ENCODE data around the gene PCDHGA9. TPM values are rescaled to one million over a fixed set of nuclear protein-coding genes. Genes with fewer than 3 reads are reported as not detected.
A peak's percentile ranks its signal among the peaks of the same experiment; 100 is the strongest.

The PCDHGA9 gene
- total and polyA plus RNA-seq, 10 of the 15 experiments (the other 5 are each of a cell fraction or from before 2014, with no cell fraction given) = 0.08 to 0.63 (median 0.29) TPM; not detected in 2

- TF ChIP-seq, protein P1, sequence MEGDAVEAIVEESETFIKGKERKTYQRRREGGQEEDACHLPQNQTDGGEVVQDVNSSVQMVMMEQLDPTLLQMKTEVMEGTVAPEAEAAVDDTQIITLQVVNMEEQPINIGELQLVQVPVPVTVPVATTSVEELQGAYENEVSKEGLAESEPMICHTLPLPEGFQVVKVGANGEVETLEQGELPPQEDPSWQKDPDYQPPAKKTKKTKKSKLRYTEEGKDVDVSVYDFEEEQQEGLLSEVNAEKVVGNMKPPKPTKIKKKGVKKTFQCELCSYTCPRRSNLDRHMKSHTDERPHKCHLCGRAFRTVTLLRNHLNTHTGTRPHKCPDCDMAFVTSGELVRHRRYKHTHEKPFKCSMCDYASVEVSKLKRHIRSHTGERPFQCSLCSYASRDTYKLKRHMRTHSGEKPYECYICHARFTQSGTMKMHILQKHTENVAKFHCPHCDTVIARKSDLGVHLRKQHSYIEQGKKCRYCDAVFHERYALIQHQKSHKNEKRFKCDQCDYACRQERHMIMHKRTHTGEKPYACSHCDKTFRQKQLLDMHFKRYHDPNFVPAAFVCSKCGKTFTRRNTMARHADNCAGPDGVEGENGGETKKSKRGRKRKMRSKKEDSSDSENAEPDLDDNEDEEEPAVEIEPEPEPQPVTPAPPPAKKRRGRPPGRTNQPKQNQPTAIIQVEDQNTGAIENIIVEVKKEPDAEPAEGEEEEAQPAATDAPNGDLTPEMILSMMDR (IDR thresholded peaks at IDR 0.05 in 2 of 3, conservative IDR thresholded peaks at IDR 0.05 in 1 of 3; ENCODE audit: control insufficient read depth in 2 of 3, extremely low read depth in 1 of 3, insufficient read depth in 1 of 3, low read depth in 3 of 3, low read length in 3 of 3) = no peak
- TF ChIP-seq YY1 (IDR thresholded peaks at IDR 0.05; ENCODE audit: low read depth, low read length) (no peak), SREBF1 (IDR thresholded peaks at IDR 0.05; ENCODE audit: low read length) (no peak)
These were observed 45.6 kb upstream of the PCDHGA9 start (continued) for GRCh38 chr5:141356950-141357349.

DNA sequence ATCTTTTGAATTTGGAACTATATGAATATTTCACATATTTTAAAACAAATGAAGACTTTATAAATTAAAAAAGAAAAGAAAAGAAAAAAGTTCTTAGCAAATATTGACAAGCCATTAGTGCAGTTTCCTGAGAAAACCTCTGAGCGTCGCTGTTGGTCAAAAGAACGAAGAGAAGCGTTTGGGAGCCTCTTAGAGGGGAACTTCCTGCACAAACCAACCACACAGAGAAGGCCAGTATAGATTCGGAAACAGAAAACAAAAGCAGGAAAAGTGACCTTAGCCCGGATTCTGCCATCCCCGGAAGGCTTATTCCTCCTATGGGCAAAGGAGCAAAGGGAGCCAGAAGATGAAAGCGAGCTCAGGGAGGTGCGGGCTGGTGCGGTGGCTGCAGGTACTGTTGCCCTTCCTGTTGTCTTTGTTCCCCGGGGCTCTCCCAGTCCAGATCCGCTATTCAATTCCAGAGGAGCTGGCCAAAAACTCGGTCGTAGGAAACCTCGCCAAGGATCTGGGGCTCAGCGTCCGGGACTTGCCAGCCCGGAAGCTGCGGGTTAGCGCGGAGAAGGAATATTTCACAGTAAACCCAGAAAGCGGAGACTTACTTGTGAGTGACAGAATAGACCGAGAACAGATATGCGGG is 42.7 kb upstream of the PCDHGA9 start, which contains the start of gene PCDHGB2:
TSS of gene PCDHGB2 (plus strand) at position 205 of the 637 bp plus-strand sequence. CDS start at position 347, 142 bp downstream.
- CTCF ChIA-PET = interaction anchor here (0.6 to 1.4 kb wide), 5 partner anchors 10 to 204 kb away, joined by 3 to 4 read pairs (median 3); partner anchors contain the start of gene PCDHGB3
- BruUV-seq (replicated peaks) = no TSS peak
- Histone ChIP-seq H3K4me1 (ENCODE audit: control insufficient read depth, insufficient read depth, low read length) (no peaks in the 10 kb centered on the region), H4K20me1 (ENCODE audit: control insufficient read depth, insufficient read depth) (no peaks in the 10 kb centered on the region), H3K36me3 (ENCODE audit: control insufficient read depth in 2 of 2, insufficient read depth in 2 of 2, low read length in 1 of 2) (no peaks in the 10 kb centered on the region), H2AFZ (ENCODE audit: control insufficient read depth, low read depth, low read length) (no peak within 1 kb of the TSS), H3K4me3 (peak within 1 kb of the TSS; percentile 12), H3K9me3 (replicated peaks; ENCODE audit: control insufficient read depth, insufficient read depth, low read length) (peaks cover 6% of the 10 kb centered on the region; the same call in 2 of the 3 replicates), H3K27ac (ENCODE audit: control insufficient read depth, insufficient read depth) (no peak within 1 kb of the TSS), H3K9ac (ENCODE audit: control insufficient read depth, insufficient read depth, low read length) (no peak within 1 kb of the TSS), H3K4me2 (ENCODE audit: control insufficient read depth, insufficient read depth) (no peak within 1 kb of the TSS), H3K27me3 (replicated peaks in 1 of 2; ENCODE audit: control insufficient read depth in 2 of 2, insufficient read depth in 2 of 2, low read length in 1 of 2) (no peaks in the 10 kb centered on the region), H3K79me2 (ENCODE audit: control insufficient read depth, insufficient read depth, low read length) (no peaks in the 10 kb centered on the region)
- RAD21 ChIA-PET (ENCODE audit: unreplicated experiment) = no interaction called here
- DNase-seq (ENCODE audit: low read depth, low spot score) (no peak), ATAC-seq (peak; percentile 64), FAIRE-seq (no peak)
- in situ Hi-C loops (cut with MboI) (no loop called here), intact Hi-C loops (cut with micrococcal nuclease; ENCODE audit: unreplicated experiment) (no loop called here)
- POLR2A ChIA-PET = no interaction called here
- no peak for TF ChIP-seq YBX1 (IDR thresholded peaks at IDR 0.05)
- TF ChIP-seq CBX5 (IDR thresholded peaks at IDR 0.05; ENCODE audit: low read depth) = 0 out of 2 replicates have a peak, but pooled peaks have one; percentile 25
- peak; percentile 47; the same call in 1 of the 2 replicates for TF ChIP-seq RAD21 (IDR thresholded peaks at IDR 0.05; ENCODE audit: insufficient read depth, low read depth, low read length)
- TF ChIP-seq POU2F2 (IDR thresholded peaks at IDR 0.05; ENCODE audit: borderline replicate concordance, low read depth, low read length) = no peak
- TF ChIP-seq, protein P1 (IDR thresholded peaks at IDR 0.05 in 2 of 3, conservative IDR thresholded peaks at IDR 0.05 in 1 of 3; ENCODE audit: control insufficient read depth in 2 of 3, extremely low read depth in 1 of 3, insufficient read depth in 1 of 3, low read depth in 3 of 3, low read length in 3 of 3) = peak; percentile 7 to 53 (median 35); a peak in 4 of 6 replicates
- TF ChIP-seq GATAD2B (conservative IDR thresholded peaks at IDR 0.05; ENCODE audit: low read depth) = no peak
- TF ChIP-seq JUNB (IDR thresholded peaks at IDR 0.05) = no peak
- TF ChIP-seq NBN (IDR thresholded peaks at IDR 0.05) = no peak
- no peak for TF ChIP-seq ZNF24 (IDR thresholded peaks at IDR 0.05)
- TF ChIP-seq NR2C1 (IDR thresholded peaks at IDR 0.05) = no peak
- TF ChIP-seq RAD51 (IDR thresholded peaks at IDR 0.05) = no peak
- SMC1A ChIA-PET (ENCODE audit: uncharacterized antibody, unreplicated experiment) = no interaction called here
- 31% methylated on average over 24 of the region's 24 CpGs for WGBS (ENCODE audit: insufficient coverage, insufficient replicate concordance, low lambda C conversion rate, missing lambda C conversion rate)

All from GM12878 (cell line).